ENCODE results near the gene ADAMTSL2.

Gene ADAMTSL2

DNA sequence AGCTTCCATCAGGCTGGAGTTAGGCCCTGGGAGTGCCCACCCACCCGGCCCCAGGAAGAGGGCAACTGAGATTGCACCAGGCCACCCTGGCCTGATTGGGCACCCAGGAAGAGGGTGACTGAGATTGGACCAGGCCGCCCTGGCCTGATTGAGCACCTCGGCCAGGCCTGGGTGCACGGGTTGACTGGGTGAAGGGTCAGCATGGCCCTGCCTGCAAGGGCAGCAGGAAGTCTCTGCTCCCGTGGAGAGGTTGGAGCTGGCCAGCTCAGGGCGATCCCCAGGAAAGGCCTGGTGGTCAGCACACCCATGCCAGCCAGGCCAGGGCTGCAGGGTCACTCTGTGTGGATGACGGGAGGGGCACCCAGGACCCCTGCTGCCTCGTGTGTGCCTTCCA lies 11.8 kb downstream of the ADAMTSL2 start:
- H4K20me1 ChIP-seq (ENCODE audit: control insufficient read depth, insufficient read depth, low read depth, low read length): no peaks in the 10 kb centered on the region
- no peaks in the 10 kb centered on the region for H3K9me3 ChIP-seq (ENCODE audit: control insufficient read depth, insufficient read depth, low read length)
- H3K79me2 ChIP-seq (ENCODE audit: control insufficient read depth, low read length): no peaks in the 10 kb centered on the region
- H3K4me2 ChIP-seq (ENCODE audit: low read length): no peak overlapping the region
- H3K9me2 ChIP-seq (replicated peaks; ENCODE audit: control insufficient read depth, low read length): no peaks in the 10 kb centered on the region
- peaks cover 5% of the 10 kb centered on the region; the same call in 1 of the 2 replicates for H3K4me1 ChIP-seq (ENCODE audit: control insufficient read depth, low read length)
- H3K27me3 ChIP-seq (ENCODE audit: control insufficient read depth, low read length): peaks cover 4% of the 10 kb centered on the region; the same call in 1 of the 2 replicates
- H3K4me3 ChIP-seq (ENCODE audit: low read length): no peak overlapping the region
- no peaks in the 10 kb centered on the region for H3F3A ChIP-seq (ENCODE audit: control insufficient read depth, insufficient read depth)
- H3K27ac ChIP-seq (ENCODE audit: low read depth, low read length): no peak overlapping the region
- TF ChIP-seq EZH2phosphoT487 (IDR thresholded peaks at IDR 0.05; ENCODE audit: borderline replicate concordance, low read length) (no peak), CTCF (IDR thresholded peaks at IDR 0.05; ENCODE audit: low read depth, low read length, poor library complexity, severe bottlenecking) (no peak)
- H3K36me3 ChIP-seq (ENCODE audit: control insufficient read depth, low read length): no peaks in the 10 kb centered on the region

GRCh38 chr9:133547116-133547515 lies 12.6 kb downstream of the ADAMTSL2 start:
- no peak for TF ChIP-seq EZH2phosphoT487 (IDR thresholded peaks at IDR 0.05; ENCODE audit: borderline replicate concordance, low read length)
- no peak for TF ChIP-seq CTCF (IDR thresholded peaks at IDR 0.05; ENCODE audit: low read depth, low read length, poor library complexity, severe bottlenecking)
- no peaks in the 10 kb centered on the region for H3K36me3 ChIP-seq (ENCODE audit: control insufficient read depth, low read length)
- H3F3A ChIP-seq (ENCODE audit: control insufficient read depth, insufficient read depth): no peaks in the 10 kb centered on the region
- H3K9me3 ChIP-seq (ENCODE audit: control insufficient read depth, insufficient read depth, low read length): no peaks in the 10 kb centered on the region
- peaks cover 5% of the 10 kb centered on the region; the same call in 1 of the 2 replicates for H3K27me3 ChIP-seq (ENCODE audit: control insufficient read depth, low read length)
- H3K79me2 ChIP-seq (ENCODE audit: control insufficient read depth, low read length): no peaks in the 10 kb centered on the region
- H3K4me2 ChIP-seq (ENCODE audit: low read length): no peak overlapping the region
- H3K4me3 ChIP-seq (ENCODE audit: low read length): no peak overlapping the region
- no peak overlapping the region for H3K27ac ChIP-seq (ENCODE audit: low read depth, low read length)
- H3K9me2 ChIP-seq (replicated peaks; ENCODE audit: control insufficient read depth, low read length): no peaks in the 10 kb centered on the region
- H4K20me1 ChIP-seq (ENCODE audit: control insufficient read depth, insufficient read depth, low read depth, low read length): no peaks in the 10 kb centered on the region
- H3K4me1 ChIP-seq (ENCODE audit: control insufficient read depth, low read length): peaks cover 5% of the 10 kb centered on the region; the same call in 1 of the 2 replicates

- H3K4me3 ChIP-seq (ENCODE audit: low read length): no peak overlapping the region
- peaks cover 11% of the 10 kb centered on the region for H3K4me1 ChIP-seq (ENCODE audit: control insufficient read depth, low read length)
- H3K9me3 ChIP-seq (ENCODE audit: control insufficient read depth, insufficient read depth, low read length): no peaks in the 10 kb centered on the region
- H3K9me2 ChIP-seq (replicated peaks; ENCODE audit: control insufficient read depth, low read length): no peaks in the 10 kb centered on the region
- no peaks in the 10 kb centered on the region for H4K20me1 ChIP-seq (ENCODE audit: control insufficient read depth, insufficient read depth, low read depth, low read length)
- no peak overlapping the region for H3K27ac ChIP-seq (ENCODE audit: low read depth, low read length)
- TF ChIP-seq EZH2phosphoT487 (IDR thresholded peaks at IDR 0.05; ENCODE audit: borderline replicate concordance, low read length) (no peak), CTCF (IDR thresholded peaks at IDR 0.05; ENCODE audit: low read depth, low read length, poor library complexity, severe bottlenecking) (no peak)
- H3K79me2 ChIP-seq (ENCODE audit: control insufficient read depth, low read length): no peaks in the 10 kb centered on the region
- peaks cover 5% of the 10 kb centered on the region; the same call in 1 of the 2 replicates for H3K27me3 ChIP-seq (ENCODE audit: control insufficient read depth, low read length)
- H3K36me3 ChIP-seq (ENCODE audit: control insufficient read depth, low read length): no peaks in the 10 kb centered on the region
- H3F3A ChIP-seq (ENCODE audit: control insufficient read depth, insufficient read depth): no peaks in the 10 kb centered on the region
- H3K4me2 ChIP-seq (ENCODE audit: low read length): no peak overlapping the region
Measured at GRCh38 chr9:133551446-133551845, 16.9 kb downstream of the ADAMTSL2 start.

Measured in DOHH2 (cell line).